ENCODE data around the gene GJC2. TPM values are rescaled to one million over a fixed set of nuclear protein-coding genes. Genes with fewer than 3 reads are reported as not detected.

GJC2 gene
- total and polyA plus RNA-seq, 2 donors from 2014 or later: 0.73 to 6.0 TPM

- no peaks in the 10 kb centered on the region for H3K9me3 ChIP-seq (ENCODE audit: control insufficient read depth in 2 of 3, insufficient read depth in 1 of 3, low read length in 3 of 3)
- no peak for TF ChIP-seq CTCF (IDR thresholded peaks at IDR 0.05; ENCODE audit: borderline replicate concordance, extremely low read depth, insufficient read depth)
- peaks cover 0 to 10% (median 0%) of the 10 kb centered on the region in 3 donors for H3K4me1 ChIP-seq (ENCODE audit: control insufficient read depth in 2 of 3, insufficient read depth in 2 of 3, low read depth in 1 of 3, low read length in 3 of 3)
- FAIRE-seq (no peak), DNase-seq (peak in 2 of 5 donors; percentile 63 to 73)
- intact Hi-C loops (cut with DNase I): no loop called here
- H3K4me3 ChIP-seq (ENCODE audit: low read length in 3 of 3): no peak overlapping the region
- peaks cover 7% of the 10 kb centered on the region for H3K27me3 ChIP-seq (ENCODE audit: control insufficient read depth, insufficient read depth, low read length)
- no peak overlapping the region for H3K27ac ChIP-seq (ENCODE audit: low read depth in 2 of 2, low read length in 2 of 2)
- H3K36me3 ChIP-seq (ENCODE audit: control insufficient read depth in 2 of 3, insufficient read depth in 3 of 3, low read length in 3 of 3): no peaks in the 10 kb centered on the region
- no peak overlapping the region for H3K9ac ChIP-seq (ENCODE audit: low read length in 3 of 3)
Observed at GRCh38 chr1:228157729-228158126, 8.0 kb downstream of the GJC2 start.

GRCh38 chr1:228158151-228159007 lies 8.6 kb downstream of the GJC2 start:
- intact Hi-C loops (cut with DNase I): no loop called here
- H3K4me1 ChIP-seq (ENCODE audit: control insufficient read depth in 2 of 3, insufficient read depth in 2 of 3, low read depth in 1 of 3, low read length in 3 of 3): peaks cover 0 to 12% (median 0%) of the 10 kb centered on the region in 3 donors
- TF ChIP-seq CTCF (IDR thresholded peaks at IDR 0.05; ENCODE audit: borderline replicate concordance, extremely low read depth, insufficient read depth): no peak
- peak; percentile 55 to 76 (median 62) for DNase-seq
- H3K4me3 ChIP-seq (ENCODE audit: low read length in 3 of 3): no peak overlapping the region
- no peak overlapping the region for H3K9ac ChIP-seq (ENCODE audit: low read length in 3 of 3)
- no peak for FAIRE-seq
- H3K27me3 ChIP-seq (ENCODE audit: control insufficient read depth, insufficient read depth, low read length): peaks cover 7% of the 10 kb centered on the region
- H3K9me3 ChIP-seq (ENCODE audit: control insufficient read depth in 2 of 3, insufficient read depth in 1 of 3, low read length in 3 of 3): no peaks in the 10 kb centered on the region
- H3K27ac ChIP-seq (ENCODE audit: low read depth in 2 of 2, low read length in 2 of 2): no peak overlapping the region
- H3K36me3 ChIP-seq (ENCODE audit: control insufficient read depth in 2 of 3, insufficient read depth in 3 of 3, low read length in 3 of 3): no peaks in the 10 kb centered on the region

- DNase-seq: peak in 2 of 5 donors; percentile 62 to 69
- Histone ChIP-seq H3K27ac (ENCODE audit: low read depth in 2 of 2, low read length in 2 of 2) (no peak overlapping the region), H3K9ac (ENCODE audit: low read length in 3 of 3) (no peak overlapping the region), H3K27me3 (ENCODE audit: control insufficient read depth, insufficient read depth, low read length) (peaks cover 7% of the 10 kb centered on the region), H3K36me3 (ENCODE audit: control insufficient read depth in 2 of 3, insufficient read depth in 3 of 3, low read length in 3 of 3) (no peaks in the 10 kb centered on the region), H3K4me1 (ENCODE audit: control insufficient read depth in 2 of 3, insufficient read depth in 2 of 3, low read depth in 1 of 3, low read length in 3 of 3) (peaks cover 0 to 12% (median 0%) of the 10 kb centered on the region in 3 donors), H3K9me3 (ENCODE audit: control insufficient read depth in 2 of 3, insufficient read depth in 1 of 3, low read length in 3 of 3) (no peaks in the 10 kb centered on the region), H3K4me3 (ENCODE audit: low read length in 3 of 3) (no peak overlapping the region)
- TF ChIP-seq CTCF (IDR thresholded peaks at IDR 0.05; ENCODE audit: borderline replicate concordance, extremely low read depth, insufficient read depth): no peak
- FAIRE-seq: no peak
- intact Hi-C loops (cut with DNase I): no loop called here
Observed at GRCh38 chr1:228159008-228159665, 9.4 kb downstream of the GJC2 start.
